ENCODE results near the gene FAM199X. TPM values are rescaled to one million over a fixed set of nuclear protein-coding genes. Genes with fewer than 3 reads are reported as not detected.

Gene FAM199X
- total RNA-seq: 10 to 100 TPM; 11.6 to 12.7 TPM

- H3K27me3 Mint-ChIP-seq (ENCODE audit: low read depth): no peaks in the 10 kb centered on the region
- peak; percentile 97 for ATAC-seq
- H3K36me3 Mint-ChIP-seq (ENCODE audit: low read depth): peaks cover 7% of the 10 kb centered on the region
- H3K4me1 Mint-ChIP-seq (ENCODE audit: low read depth): peaks cover 28% of the 10 kb centered on the region
- peak within 1 kb of the TSS; percentile 86 for H3K27ac Mint-ChIP-seq
- CTCF ChIA-PET: interaction anchor here (0.6 to 2.0 kb wide), 5 partner anchors 9 to 247 kb away, joined by 3 to 10 read pairs (median 5); partner anchors contain the start of gene SLC25A53
- peak within 1 kb of the TSS; percentile 77 for H3K4me3 Mint-ChIP-seq
- H3K9me3 Mint-ChIP-seq (ENCODE audit: insufficient read depth): no peaks in the 10 kb centered on the region
- peak; percentile 88 for DNase-seq
- POLR2A ChIA-PET: interaction anchor here (1.3 to 2.3 kb wide), 2 partner anchors 9 to 54 kb away, joined by 4 to 28 read pairs; partner anchors contain the start of genes SLC25A53 and ZCCHC18
These were observed at the start of gene FAM199X for GRCh38 chrX:104165894-104166734. FAM199X (plus strand) TSS chrX:104166453; CDS start chrX:104166786, 333 bp downstream.

- Mint-ChIP-seq H3K9me3 (ENCODE audit: insufficient read depth) (no peaks in the 10 kb centered on the region), H3K27me3 (ENCODE audit: low read depth) (no peaks in the 10 kb centered on the region), H3K27ac (no peak overlapping the region), H3K4me3 (no peak overlapping the region), H3K36me3 (ENCODE audit: low read depth) (no peaks in the 10 kb centered on the region), H3K4me1 (ENCODE audit: low read depth) (peaks cover 29% of the 10 kb centered on the region)
- DNase-seq (no peak), ATAC-seq (no peak)
- POLR2A ChIA-PET: no interaction called here
- CTCF ChIA-PET: interaction anchor here (1.2 kb wide), 1 partner anchor 18 kb away, joined by 4 read pairs; no protein-coding TSS in a partner anchor
These were observed 48.5 kb upstream of the FAM199X start for GRCh38 chrX:104117759-104118158.

GRCh38 chrX:104118765-104119164 is 47.5 kb upstream of the FAM199X start:
- H3K9me3 Mint-ChIP-seq (ENCODE audit: insufficient read depth): no peaks in the 10 kb centered on the region
- H3K27me3 Mint-ChIP-seq (ENCODE audit: low read depth): no peaks in the 10 kb centered on the region
- DNase-seq (no peak), ATAC-seq (no peak)
- peaks cover 30% of the 10 kb centered on the region for H3K4me1 Mint-ChIP-seq (ENCODE audit: low read depth)
- ChIA-PET CTCF (interaction anchor here (1.2 to 1.5 kb wide), 2 partner anchors 9 to 17 kb away, joined by 3 to 4 read pairs; no protein-coding TSS in a partner anchor), POLR2A (interaction anchor here (1.3 kb wide), 1 partner anchor 200 kb away, joined by 5 read pairs; no protein-coding TSS in a partner anchor)
- no peak overlapping the region for H3K4me3 Mint-ChIP-seq
- H3K27ac Mint-ChIP-seq: no peak overlapping the region
- no peaks in the 10 kb centered on the region for H3K36me3 Mint-ChIP-seq (ENCODE audit: low read depth)

DNA sequence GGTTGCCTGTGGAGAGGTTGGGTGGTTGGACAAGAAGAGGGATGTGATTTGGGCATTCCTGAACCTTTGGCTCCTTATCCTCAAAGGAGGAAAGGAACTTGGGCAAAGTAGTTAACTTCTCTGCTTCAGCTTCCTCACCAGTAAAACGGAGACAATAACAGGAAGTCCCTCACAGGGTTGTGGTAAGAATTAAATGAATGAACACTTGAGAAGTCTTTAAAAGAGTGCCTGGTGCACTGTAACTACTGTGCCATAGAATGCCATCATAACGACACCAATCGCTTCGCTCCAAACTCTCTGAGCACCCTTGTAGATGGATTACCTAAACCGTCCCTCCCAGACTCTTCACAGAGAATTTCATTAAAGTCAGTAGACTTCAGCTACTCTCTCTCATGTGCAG is 43.4 kb upstream of the FAM199X start:
- no peaks in the 10 kb centered on the region for H3K36me3 Mint-ChIP-seq (ENCODE audit: low read depth)
- CTCF ChIA-PET: interaction anchor here (0.9 to 1.8 kb wide), 4 partner anchors 9 to 24 kb away, joined by 4 to 16 read pairs (median 6); partner anchors contain the start of gene ZCCHC18
- peak overlapping the region; percentile 91 for H3K27ac Mint-ChIP-seq
- no peaks in the 10 kb centered on the region for H3K9me3 Mint-ChIP-seq (ENCODE audit: insufficient read depth)
- POLR2A ChIA-PET: interaction anchor here (0.7 to 1.5 kb wide), 2 partner anchors 24 to 34 kb away, joined by 3 to 6 read pairs; partner anchors contain the start of gene SLC25A53
- peaks cover 28% of the 10 kb centered on the region for H3K4me1 Mint-ChIP-seq (ENCODE audit: low read depth)
- peak overlapping the region; percentile 46 for H3K4me3 Mint-ChIP-seq
- H3K27me3 Mint-ChIP-seq (ENCODE audit: low read depth): no peaks in the 10 kb centered on the region
- peak; percentile 92 for ATAC-seq
- peak; percentile 20 for DNase-seq

DNA sequence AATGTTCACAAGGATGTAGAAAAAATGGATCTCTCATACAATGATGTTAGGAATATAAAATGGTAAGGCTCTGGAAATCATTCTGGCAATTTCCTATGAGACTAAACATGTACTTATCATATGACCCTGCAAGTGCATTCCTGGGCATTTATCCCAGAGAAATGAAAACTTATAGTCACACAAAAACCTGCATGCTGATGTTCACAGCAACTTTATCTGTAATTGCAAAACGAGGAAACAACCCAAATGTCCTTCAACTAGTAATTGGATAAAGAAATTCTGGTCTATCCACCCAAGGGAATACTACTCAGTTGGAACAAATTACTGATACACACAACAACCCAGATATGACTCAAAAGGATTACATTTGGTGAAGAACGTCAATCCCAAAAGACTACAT is 39.4 kb upstream of the FAM199X start:
- H3K4me1 Mint-ChIP-seq (ENCODE audit: low read depth): peaks cover 21% of the 10 kb centered on the region
- no peak overlapping the region for H3K4me3 Mint-ChIP-seq
- H3K36me3 Mint-ChIP-seq (ENCODE audit: low read depth): no peaks in the 10 kb centered on the region
- ATAC-seq (no peak), DNase-seq (no peak)
- POLR2A ChIA-PET: no interaction called here
- CTCF ChIA-PET: interaction anchor here (0.8 to 1.7 kb wide), 4 partner anchors 9 to 662 kb away, joined by 3 to 8 read pairs (median 4); no protein-coding TSS in a partner anchor
- no peaks in the 10 kb centered on the region for H3K9me3 Mint-ChIP-seq (ENCODE audit: insufficient read depth)
- no peaks in the 10 kb centered on the region for H3K27me3 Mint-ChIP-seq (ENCODE audit: low read depth)
- no peak overlapping the region for H3K27ac Mint-ChIP-seq

DNA sequence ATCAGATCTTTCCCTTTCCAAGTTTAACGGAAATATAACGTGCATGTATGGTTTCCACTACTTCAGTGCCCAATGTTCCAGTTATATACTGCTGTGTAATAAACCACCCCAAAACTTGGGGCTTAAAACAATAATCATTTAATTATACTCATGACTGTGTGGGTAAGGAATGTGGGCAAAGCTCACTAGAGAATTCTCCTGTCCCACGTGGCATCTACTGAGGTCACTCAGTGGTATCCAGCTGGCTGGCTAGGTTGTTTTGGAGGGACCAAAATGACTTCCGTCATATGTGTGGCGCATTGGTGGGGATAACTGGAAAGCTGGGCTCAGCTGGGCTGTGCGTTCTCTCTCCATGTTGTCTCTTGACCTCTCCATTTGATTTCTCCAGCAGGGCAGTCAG is 35.4 kb upstream of the FAM199X start:
- no peak for ATAC-seq
- Mint-ChIP-seq H3K27ac (no peak overlapping the region), H3K27me3 (ENCODE audit: low read depth) (no peaks in the 10 kb centered on the region), H3K4me1 (ENCODE audit: low read depth) (peaks cover 17% of the 10 kb centered on the region), H3K4me3 (no peak overlapping the region), H3K36me3 (ENCODE audit: low read depth) (no peaks in the 10 kb centered on the region), H3K9me3 (ENCODE audit: insufficient read depth) (no peaks in the 10 kb centered on the region)
- ChIA-PET CTCF (no interaction called here), POLR2A (no interaction called here)
- no peak for DNase-seq

DNA sequence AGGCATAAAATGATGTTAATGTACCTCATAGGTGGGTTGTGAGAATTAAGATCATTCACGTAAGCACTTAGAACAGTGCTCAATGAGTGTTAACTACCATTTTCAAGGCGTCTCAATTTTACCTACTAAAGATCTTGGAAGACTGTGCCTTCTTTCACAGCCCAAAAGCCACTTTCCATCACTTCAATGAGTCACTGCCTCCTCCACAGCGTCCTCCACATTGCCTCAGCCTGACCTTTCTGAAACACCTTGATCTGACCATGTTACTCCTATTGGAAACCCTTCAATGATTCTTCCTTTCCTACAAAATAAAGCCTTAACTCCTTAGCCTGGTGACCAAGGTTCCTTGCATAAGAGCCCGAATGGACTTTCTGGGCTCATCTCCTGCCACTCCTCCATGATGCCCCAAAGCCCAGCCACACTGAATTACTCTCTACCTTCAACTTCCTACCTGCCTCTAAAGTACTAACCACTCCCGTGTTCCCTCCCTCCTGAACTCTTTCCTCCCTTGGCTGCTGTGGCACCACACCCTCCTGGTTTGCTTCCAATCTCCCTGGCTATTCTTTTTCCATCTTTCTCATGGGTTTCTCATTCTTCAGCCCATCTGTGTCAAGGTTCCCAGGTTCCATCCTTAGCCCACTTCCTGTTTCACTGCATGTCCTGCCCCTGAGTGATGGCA is 31.5 kb upstream of the FAM199X start:
- CTCF ChIA-PET: interaction anchor here (0.6 kb wide), 1 partner anchor 21 kb away, joined by 3 read pairs; no protein-coding TSS in a partner anchor
- no peak for DNase-seq
- POLR2A ChIA-PET: no interaction called here
- Mint-ChIP-seq H3K36me3 (ENCODE audit: low read depth) (no peaks in the 10 kb centered on the region), H3K9me3 (ENCODE audit: insufficient read depth) (no peaks in the 10 kb centered on the region), H3K27me3 (ENCODE audit: low read depth) (no peaks in the 10 kb centered on the region), H3K4me1 (ENCODE audit: low read depth) (peaks cover 26% of the 10 kb centered on the region), H3K4me3 (no peak overlapping the region), H3K27ac (peak overlapping the region; percentile 34)
- ATAC-seq: no peak

- Mint-ChIP-seq H3K9me3 (ENCODE audit: insufficient read depth) (no peaks in the 10 kb centered on the region), H3K27me3 (ENCODE audit: low read depth) (no peaks in the 10 kb centered on the region), H3K36me3 (ENCODE audit: low read depth) (no peaks in the 10 kb centered on the region), H3K27ac (no peak overlapping the region), H3K4me3 (no peak overlapping the region), H3K4me1 (ENCODE audit: low read depth) (peaks cover 26% of the 10 kb centered on the region)
- CTCF ChIA-PET: interaction anchor here (0.7 to 3.2 kb wide), 12 partner anchors 10 to 291 kb away, joined by 3 to 40 read pairs (median 6); partner anchors contain the start of genes SLC25A53 and ZCCHC18
- ATAC-seq (no peak), DNase-seq (no peak)
- POLR2A ChIA-PET: no interaction called here
These were observed 30.6 kb upstream of the FAM199X start for GRCh38 chrX:104135677-104136076.

DNA sequence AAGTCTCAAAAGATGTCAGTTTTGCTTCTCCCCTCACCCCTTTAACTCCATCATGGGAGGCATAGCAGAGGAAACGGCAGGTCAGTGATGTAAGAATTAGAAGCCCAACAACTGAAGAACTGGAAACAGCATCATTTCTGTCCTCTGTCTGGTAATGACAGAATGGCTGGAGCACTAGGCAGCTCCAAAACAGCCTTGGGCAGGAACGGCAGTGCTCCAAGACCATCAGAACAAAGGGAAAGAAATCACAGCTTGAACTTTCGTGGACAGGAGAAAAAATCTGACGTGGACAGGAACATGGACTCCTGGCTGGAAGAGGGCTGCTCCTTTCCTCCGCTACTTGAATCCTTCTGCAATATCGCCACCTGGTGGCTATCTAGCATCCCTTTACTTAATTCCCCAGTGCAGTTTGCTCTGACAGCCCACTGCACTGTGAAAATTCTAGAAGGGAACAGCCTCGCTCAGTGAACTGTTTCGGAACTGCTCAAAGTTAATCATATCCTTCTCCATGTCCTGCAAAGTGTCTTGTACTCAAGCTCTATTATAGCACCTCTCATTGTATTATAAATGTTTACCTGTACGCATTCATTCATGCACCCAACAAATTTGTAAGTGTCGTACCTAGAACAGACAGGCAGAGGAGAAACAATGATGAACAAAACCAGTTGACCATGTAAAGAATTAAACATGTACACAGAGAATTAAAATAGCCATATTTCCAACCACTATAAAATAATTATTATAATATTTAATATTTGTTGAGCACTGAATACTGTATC is 29.8 kb upstream of the FAM199X start:
- Mint-ChIP-seq H3K27ac (no peak overlapping the region), H3K9me3 (ENCODE audit: insufficient read depth) (no peaks in the 10 kb centered on the region), H3K27me3 (ENCODE audit: low read depth) (no peaks in the 10 kb centered on the region), H3K36me3 (ENCODE audit: low read depth) (no peaks in the 10 kb centered on the region), H3K4me3 (no peak overlapping the region), H3K4me1 (ENCODE audit: low read depth) (peaks cover 26% of the 10 kb centered on the region)
- ChIA-PET POLR2A (interaction anchor here (1.5 kb wide), 1 partner anchor 24 kb away, joined by 6 read pairs; the partner anchor contains the start of gene ZCCHC18), CTCF (interaction anchor here (0.7 to 3.2 kb wide), 14 partner anchors 8 to 292 kb away, joined by 3 to 40 read pairs (median 6); partner anchors contain the start of genes SLC25A53 and ZCCHC18)
- ATAC-seq (peak; percentile 84), DNase-seq (peak; percentile 64)

GRCh38 chrX:104137496-104137895 is 28.8 kb upstream of the FAM199X start:
- DNase-seq: no peak
- Mint-ChIP-seq H3K36me3 (ENCODE audit: low read depth) (no peaks in the 10 kb centered on the region), H3K4me3 (no peak overlapping the region), H3K27me3 (ENCODE audit: low read depth) (no peaks in the 10 kb centered on the region), H3K4me1 (ENCODE audit: low read depth) (peaks cover 30% of the 10 kb centered on the region), H3K9me3 (ENCODE audit: insufficient read depth) (no peaks in the 10 kb centered on the region), H3K27ac (no peak overlapping the region)
- no peak for ATAC-seq
- ChIA-PET POLR2A (interaction anchor here (1.5 kb wide), 1 partner anchor 25 kb away, joined by 6 read pairs; the partner anchor contains the start of gene ZCCHC18), CTCF (interaction anchor here (0.9 to 3.2 kb wide), 7 partner anchors 9 to 292 kb away, joined by 3 to 40 read pairs (median 6); partner anchors contain the start of gene ZCCHC18)
